Measurements from ENCODE around the gene KCNH1.

The KCNH1 gene

DNA sequence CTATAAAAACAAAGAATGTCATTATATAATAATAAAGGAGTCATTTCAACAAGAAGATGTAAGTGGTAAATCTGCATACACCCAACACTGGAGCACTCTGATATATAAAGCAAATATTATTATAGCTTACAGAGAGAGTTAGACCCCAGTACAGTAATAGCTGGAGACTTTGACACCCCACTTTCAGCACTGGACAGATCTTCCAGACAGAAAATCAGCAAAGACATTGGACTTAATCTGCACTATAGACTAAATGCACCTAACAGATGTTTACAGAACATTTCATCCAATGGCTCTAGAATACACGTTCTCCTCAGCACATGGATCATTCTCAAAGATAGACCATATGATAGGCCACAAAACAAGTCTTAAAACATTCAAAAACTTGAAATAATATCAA is 20.0 kb upstream of the KCNH1 start:
- no peak for DNase-seq (ENCODE audit: low read depth)
- no peak overlapping the region for H3K4me3 ChIP-seq (ENCODE audit: low read length)
- TF ChIP-seq CTCF (IDR thresholded peaks at IDR 0.05; ENCODE audit: insufficient read depth, low read depth, low read length, missing control alignments): no peak

GRCh38 chr1:211148366-211148765 is 14.4 kb upstream of the KCNH1 start:
- H3K4me3 ChIP-seq (ENCODE audit: low read length): no peak overlapping the region
- TF ChIP-seq CTCF (IDR thresholded peaks at IDR 0.05; ENCODE audit: insufficient read depth, low read depth, low read length, missing control alignments): no peak
- DNase-seq (ENCODE audit: low read depth): no peak

- peak; percentile 78 for DNase-seq (ENCODE audit: low read depth)
- H3K4me3 ChIP-seq (ENCODE audit: low read length): no peak overlapping the region
- no peak for TF ChIP-seq CTCF (IDR thresholded peaks at IDR 0.05; ENCODE audit: insufficient read depth, low read depth, low read length, missing control alignments)
Observed at GRCh38 chr1:211145944-211146343, 12.0 kb upstream of the KCNH1 start.

DNA sequence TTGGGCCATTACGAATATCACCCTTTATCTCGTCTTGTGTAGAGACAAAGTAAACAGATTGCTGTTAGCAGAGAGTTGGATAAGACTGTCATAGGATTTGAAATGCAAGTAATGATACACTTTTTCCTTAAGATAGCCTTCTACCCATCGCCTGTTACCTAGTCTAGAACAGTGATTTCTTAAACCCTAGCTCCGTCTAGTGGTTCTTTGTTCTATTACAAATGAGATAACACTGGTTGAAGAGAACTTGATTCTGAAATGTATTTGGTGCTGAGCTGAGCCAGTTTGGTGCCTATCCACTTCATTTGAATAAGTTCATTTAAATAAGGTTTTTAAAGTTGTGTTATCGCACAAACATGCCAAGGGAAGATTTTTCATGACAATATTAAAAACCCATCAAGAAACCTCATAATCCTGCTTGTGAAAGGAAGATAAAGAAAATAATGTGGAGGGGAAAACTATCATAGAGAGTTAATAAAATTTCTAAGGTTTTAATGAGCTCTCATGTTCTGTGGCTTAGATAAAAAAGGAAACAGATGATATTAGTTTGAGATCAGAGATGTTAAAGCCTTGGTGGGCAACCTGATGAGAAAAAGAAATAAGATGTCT is 1.5 kb upstream of the KCNH1 start:
- DNase-seq (ENCODE audit: low read depth): peak; percentile 66
- TF ChIP-seq CTCF (IDR thresholded peaks at IDR 0.05; ENCODE audit: insufficient read depth, low read depth, low read length, missing control alignments): peak; percentile 80
- no peak overlapping the region for H3K4me3 ChIP-seq (ENCODE audit: low read length)

GRCh38 chr1:211133393-211133835 is 534 bp downstream of the KCNH1 start:
- no peak for TF ChIP-seq CTCF (IDR thresholded peaks at IDR 0.05; ENCODE audit: insufficient read depth, low read depth, low read length, missing control alignments)
- peak overlapping the region; percentile 17 for H3K4me3 ChIP-seq (ENCODE audit: low read length)
- DNase-seq (ENCODE audit: low read depth): no peak

GRCh38 chr1:211132721-211133392 is 1.1 kb downstream of the KCNH1 start:
- no peak for TF ChIP-seq CTCF (IDR thresholded peaks at IDR 0.05; ENCODE audit: insufficient read depth, low read depth, low read length, missing control alignments)
- DNase-seq (ENCODE audit: low read depth): no peak
- no peak overlapping the region for H3K4me3 ChIP-seq (ENCODE audit: low read length)

DNA sequence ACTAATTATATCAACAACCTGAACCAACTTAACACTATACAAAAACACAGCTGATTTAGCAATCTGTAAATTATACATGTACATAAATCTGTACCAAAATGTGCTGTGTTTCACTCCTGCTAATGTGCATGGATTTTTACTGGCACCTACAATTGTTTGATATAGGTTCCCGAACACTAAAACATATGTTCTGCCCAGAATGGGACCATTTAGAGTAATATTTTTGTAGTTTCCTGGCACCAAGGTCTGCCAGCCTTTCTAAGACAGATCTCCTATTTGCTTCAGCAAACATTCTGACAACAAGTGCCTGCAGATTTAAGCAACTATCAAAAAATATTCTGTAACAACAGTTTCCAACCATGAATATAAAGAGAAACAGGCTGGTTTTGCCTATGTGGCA is 4.2 kb downstream of the KCNH1 start:
- no peak for DNase-seq (ENCODE audit: low read depth)
- no peak for TF ChIP-seq CTCF (IDR thresholded peaks at IDR 0.05; ENCODE audit: insufficient read depth, low read depth, low read length, missing control alignments)
- H3K4me3 ChIP-seq (ENCODE audit: low read length): no peak overlapping the region

Data from epithelial cell of esophagus (primary cell).